A549 (cell line): ENCODE measurements around the gene IPO9.

Experiments used
- CHD4 ChIP-seq: fragments of 200-600 bp; sonication (generic); IDR thresholded peaks from 2 replicates; pipeline ENCODE4 v1.6.1; 2016; ENCODE audit warnings: antibody characterized with exemption, mild to moderate bottlenecking, borderline replicate concordance
- CTCF ChIP-seq: fragments of >200 bp; sonication (Bioruptor Twin); formaldehyde crosslinking; IDR thresholded peaks from 3 replicates; pipeline ENCODE4 v1.5.1; 2016

GRCh38 chr1:201783058-201783457, 45.9 kb upstream of the IPO9 start:
- TF ChIP-seq CTCF, result no peak
- TF ChIP-seq CHD4, result no peak
